HepG2 (cell line): Measurements from ENCODE around the gene ARHGEF10L. TPM values are rescaled to one million over a fixed set of nuclear protein-coding genes. Genes with fewer than 3 reads are reported as not detected.

Source experiments
- ATAC-seq: fragments of 200-7000 bp; cut with Tn5 transposase; 3 replicates; pipeline ENCODE4 v1.9.1; 2020; ENCODE audit warnings: mild to moderate bottlenecking, moderate library complexity
- BruUV-seq: library from RNA; stranded (reverse); fragments of 400-500 nt; replicated peaks from 2 replicates; lab custom pipeline; 2021; lab: Mats Ljungman, UMichigan
- CTCF ChIA-PET: fragments of 300-600 bp; formaldehyde crosslinking; extraction: SDS; loops from one replicate; lab custom pipeline; 2021; ENCODE audit warnings: low total read pairs, inconsistent platforms, low intra/inter-chr PET ratio; lab: Yijun Ruan, JAX
- POLR2A ChIA-PET: fragments of 350-600 bp; sonication (Branson Sonifier 250); formaldehyde crosslinking; loops from one replicate; lab custom pipeline; 2020; ENCODE audit warnings: antibody characterized with exemption, inconsistent platforms; lab: Yijun Ruan, JAX
- DNase-seq: peaks from one replicate; pipeline ENCODE4 v3.0.0-alpha.2; 2015; ENCODE audit warnings: low spot score
- FAIRE-seq: peaks from 3 replicates; lab custom pipeline; 2011; peaks lifted over from hg19 to GRCh38; lab: Jason Lieb, UNC
- H2AFZ ChIP-seq: one replicate; pipeline ENCODE4 v1.6.1; 2011; ENCODE audit warnings: low read length, inconsistent platforms
- H3K27ac ChIP-seq: fragments of 300-600 bp; 3 replicates; pipeline ENCODE4 v1.8.0; 2011; ENCODE audit warnings: mixed run types, mild to moderate bottlenecking, mixed read lengths, low read length, inconsistent platforms; ENCODE audit not compliant: insufficient read depth; ENCODE audit errors: extremely low read length
- H3K27me3 ChIP-seq, 2 experiments: fragments of 200-600 bp in 1 of 2; 2 replicates in 1 of 2; 3 replicates in 1 of 2; pipeline versions ENCODE4 v1.6.0 to v1.8.0; 2011; ENCODE audit warnings: low read length in 2 of 2, mild to moderate bottlenecking in 2 of 2, moderate library complexity in 2 of 2, inconsistent platforms in 1 of 2; ENCODE audit not compliant: insufficient read depth in 2 of 2, control insufficient read depth in 1 of 2
- H3K36me3 ChIP-seq, 2 experiments: fragments of 200-600 bp in 1 of 2; replicated peaks in 1 of 2; 2 replicates in 1 of 2; 3 replicates in 1 of 2; pipeline versions ENCODE4 v1.5.1 to v1.8.0; 2011; ENCODE audit warnings: low read length in 2 of 2, inconsistent platforms in 1 of 2; ENCODE audit not compliant: insufficient read depth in 2 of 2, control insufficient read depth in 1 of 2
- H3K4me1 ChIP-seq: 2 replicates; pipeline ENCODE4 v1.5.1; 2012; ENCODE audit warnings: low read length, inconsistent platforms; ENCODE audit not compliant: insufficient read depth
- H3K4me2 ChIP-seq: 2 replicates; pipeline ENCODE4 v1.6.0; 2011; ENCODE audit warnings: low read depth, low read length, inconsistent platforms
- H3K4me3 ChIP-seq, 3 experiments: fragments of 200-600 bp in 1 of 3; sonication (generic), shearing (Covaris generic) in 1 of 3; replicated peaks in 1 of 3; 2 replicates each; pipeline ENCODE4 v1.5.1; 2011 to 2016; ENCODE audit warnings: low read length in 3 of 3, inconsistent platforms in 2 of 3, low read depth in 2 of 3, mild to moderate bottlenecking in 2 of 3, control low read depth in 1 of 3, mixed read lengths in 1 of 3; ENCODE audit not compliant: insufficient read depth in 1 of 3
- H3K79me2 ChIP-seq: one replicate; pipeline ENCODE4 v1.6.1; 2011; ENCODE audit warnings: low read length, inconsistent platforms; ENCODE audit not compliant: insufficient read depth
- H3K9ac ChIP-seq: 2 replicates; pipeline ENCODE4 v1.6.0; 2011; ENCODE audit warnings: mild to moderate bottlenecking, low read depth, low read length, inconsistent platforms; ENCODE audit not compliant: insufficient read depth
- H3K9me3 ChIP-seq: 2 replicates; pipeline ENCODE4 v1.5.1; 2012; ENCODE audit warnings: mild to moderate bottlenecking, low read length
- H4K20me1 ChIP-seq: 2 replicates; pipeline ENCODE4 v1.6.0; 2011; ENCODE audit warnings: inconsistent platforms, mild to moderate bottlenecking, low read length, moderate library complexity; ENCODE audit not compliant: insufficient read depth
- AGO2 ChIP-seq: fragments of 200-400 bp; formaldehyde crosslinking; optimal IDR thresholded peaks from 2 replicates; pipeline ENCODE3; 2017; ENCODE audit warnings: mild to moderate bottlenecking, low read depth, low read length, moderate library complexity
- AHDC1 ChIP-seq: sonication (generic); formaldehyde crosslinking; IDR thresholded peaks from 2 replicates; pipeline ENCODE4 v1.5.1; 2020; ENCODE audit warnings: mild to moderate bottlenecking, missing genetic modification reagents, borderline replicate concordance
- FOXP1 ChIP-seq, 2 experiments: fragments of 450-650 bp in 1 of 2; IDR thresholded peaks; 2 replicates each; pipeline ENCODE4 v1.6.1; 2017 to 2018; ENCODE audit warnings: antibody characterized with exemption in 1 of 2
- HDAC1 ChIP-seq: sonication (generic); formaldehyde crosslinking; IDR thresholded peaks from 2 replicates; pipeline ENCODE4 v1.5.1; 2020; ENCODE audit warnings: mild to moderate bottlenecking, missing genetic modification reagents
- PATZ1 ChIP-seq: sonication (generic); formaldehyde crosslinking; IDR thresholded peaks from 2 replicates; pipeline ENCODE4 v1.4.0; 2020; ENCODE audit warnings: missing genetic modification reagents
- PTBP1 ChIP-seq: fragments of 200-400 bp; formaldehyde crosslinking; IDR thresholded peaks from 2 replicates; pipeline ENCODE4 v1.6.1; 2018; ENCODE audit warnings: low read length, low read depth; ENCODE audit not compliant: poor library complexity, severe bottlenecking
- ZNF20 ChIP-seq: sonication (generic); formaldehyde crosslinking; IDR thresholded peaks from 2 replicates; pipeline ENCODE4 v1.4.0; 2020; ENCODE audit warnings: mild to moderate bottlenecking, moderate library complexity, missing genetic modification reagents
- ZNF501 ChIP-seq: sonication (generic); formaldehyde crosslinking; IDR thresholded peaks from 2 replicates; pipeline ENCODE4 v1.5.1; 2020; ENCODE audit warnings: mild to moderate bottlenecking, moderate library complexity, missing genetic modification reagents
- ZNF646 ChIP-seq: sonication (generic); formaldehyde crosslinking; IDR thresholded peaks from 2 replicates; pipeline ENCODE4 v1.9.0; 2021; ENCODE audit warnings: mild to moderate bottlenecking, missing genetic modification reagents
- ZNF7 ChIP-seq: IDR thresholded peaks from 2 replicates; pipeline ENCODE4 v1.6.1; 2016; ENCODE audit warnings: missing biosample characterization, missing genetic modification reagents
- ZNF883 ChIP-seq: sonication (generic); formaldehyde crosslinking; IDR thresholded peaks from 2 replicates; pipeline ENCODE4 v1.5.1; 2020; ENCODE audit warnings: mild to moderate bottlenecking, missing genetic modification reagents; ENCODE audit errors: not compliant biosample characterization
- WGBS: methylation state at CpG from one replicate; pipeline ENCODE4 v1.1.6; 2017; ENCODE audit warnings: low lambda C conversion rate; 5-methylcytosine and 5-hydroxymethylcytosine counted together
- in situ Hi-C: cut with HindIII; loops from 2 replicates; pipeline ENCODE4 v1.10.0; 2017; ENCODE audit warnings: low pct_unique_long_range_greater_than_20kb; ENCODE audit not compliant: extremely low pct_ligation_motif_present
- intact Hi-C: fragments of 100-400 bp; cut with micrococcal nuclease; formaldehyde crosslinking; loops from one replicate; pipeline ENCODE4 v1.10.0; 2022; ENCODE audit not compliant: unreplicated experiment
- polyA plus RNA-seq, 8 experiments: library from polyadenylated mRNA; depleted of rRNA in 3 of 8; stranded (reverse) in 7 of 8; unstranded in 1 of 8; fragments of >200 nt; fragmentation: Illumina TruSeq in 4 of 8; extraction: Trizol in 4 of 8; gene quantifications; 2 replicates each; pipeline versions ENCODE4 v1.2.1 to v1.2.3, GENCODE V29; 2011 to 2016; ENCODE audit warnings: low read depth in 4 of 8, missing spikeins in 1 of 8, mixed read lengths in 1 of 8; ENCODE audit not compliant: insufficient read depth in 1 of 8
- total RNA-seq, 5 experiments: library from RNA; depleted of rRNA; stranded (reverse); fragments of >200 nt; fragmentation: Illumina TruSeq; extraction: Trizol; gene quantifications; 2 replicates each; pipeline ENCODE4 v1.2.3, GENCODE V29; 2016; ENCODE audit warnings: low read depth in 1 of 5

ARHGEF10L gene
- total and polyA plus RNA-seq, 2 of the 13 experiments (the other 11 are each of a cell fraction or from before 2014, with no cell fraction given), result 46.5 to 78.3 TPM

- intact Hi-C loops (no loop called here), in situ Hi-C loops (no loop called here)
- BruUV-seq, result no TSS peak
- Histone ChIP-seq H3K27me3 (no peaks in the 10 kb centered on the region), H3K4me3 (no peak overlapping the region), H4K20me1 (peaks cover 3% of the 10 kb centered on the region; the same call in 1 of the 2 replicates), H2AFZ (no peak overlapping the region), H3K9ac (no peak overlapping the region), H3K9me3 (no peaks in the 10 kb centered on the region), H3K36me3 (peaks cover 61 to 98% of the 10 kb centered on the region in 2 experiments), H3K4me1 (no peaks in the 10 kb centered on the region), H3K4me2 (no peak overlapping the region), H3K79me2 (no peaks in the 10 kb centered on the region), H3K27ac (no peak overlapping the region)
- ATAC-seq, result no peak
- ChIA-PET CTCF (no interaction called here), POLR2A (no interaction called here)
- no peak for DNase-seq
- FAIRE-seq, result no peak
- WGBS, result 96% methylated on average over 10 of the region's 10 CpGs
- TF ChIP-seq ZNF883 (CRISPR knock-in tag) (no peak), AGO2 (peak; percentile 13), ZNF7 (no peak), ZNF20 (CRISPR knock-in tag) (no peak), HDAC1 (CRISPR knock-in tag) (no peak), PTBP1 (no peak), FOXP1 (IDR thresholded peaks at IDR 0.05) (no peak), FOXP1 (CRISPR knock-in tag; IDR thresholded peaks at IDR 0.05) (no peak), PATZ1 (CRISPR knock-in tag) (no peak), ZNF501 (CRISPR knock-in tag) (no peak), ZNF646 (no peak), AHDC1 (CRISPR knock-in tag) (no peak)
Measured at GRCh38 chr1:17621691-17622090, 82.2 kb downstream of the ARHGEF10L start.
